Erythroblast (primary cell): ENCODE results near the gene NNAT.
"Not testable (repeated sequence)": the region's sequence is repeated elsewhere in the genome, so short reads cannot be mapped to it uniquely, and the experiment has no call there.

Experiments
- DNase-seq, 2 experiments: peaks; one replicate each; lab custom pipeline; 2025; lab: John Stamatoyannopoulos, UW
- GATA1 ChIP-seq: IDR thresholded peaks from 2 replicates; pipeline ENCODE4 v1.6.1; 2011; ENCODE audit warnings: low read depth, mild to moderate bottlenecking, control low read depth, low read length, moderate library complexity
- POLR2A ChIP-seq: IDR thresholded peaks from 2 replicates; pipeline ENCODE4 v1.6.1; 2011; ENCODE audit warnings: mild to moderate bottlenecking, low read length

NNAT gene, protein sequence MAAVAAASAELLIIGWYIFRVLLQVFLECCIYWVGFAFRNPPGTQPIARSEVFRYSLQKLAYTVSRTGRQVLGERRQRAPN

DNA sequence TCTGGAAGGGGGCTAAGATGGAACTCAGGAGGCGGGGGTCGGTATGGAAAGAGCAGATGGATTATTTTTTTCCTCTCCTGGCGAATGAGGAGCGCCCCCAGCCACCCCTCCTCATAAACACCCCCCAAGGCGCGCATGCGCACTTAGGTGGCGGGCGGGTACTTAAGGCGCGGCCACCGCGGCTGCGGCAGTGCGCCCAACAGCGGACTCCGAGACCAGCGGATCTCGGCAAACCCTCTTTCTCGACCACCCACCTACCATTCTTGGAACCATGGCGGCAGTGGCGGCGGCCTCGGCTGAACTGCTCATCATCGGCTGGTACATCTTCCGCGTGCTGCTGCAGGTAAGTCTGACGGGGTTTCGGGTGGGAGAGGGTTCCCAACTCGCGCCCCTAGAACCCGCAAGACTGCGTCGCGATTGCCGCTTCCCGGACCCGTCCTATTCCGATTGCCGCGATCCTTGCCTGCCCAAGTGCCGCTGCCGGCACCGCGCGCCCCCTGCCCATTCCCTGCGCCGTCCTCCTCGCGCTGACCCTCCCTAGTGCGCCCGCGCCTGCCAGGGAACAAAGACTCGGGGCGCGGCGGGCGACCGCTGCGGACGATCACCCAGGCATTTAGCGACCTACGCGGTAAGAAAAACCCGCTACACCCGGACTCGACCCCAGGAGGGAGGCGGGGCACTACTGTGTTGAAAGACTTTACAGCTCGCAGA lies at the start of gene NNAT:
NNAT (plus strand) TSS at position 190 of the 711 bp plus-strand sequence; CDS start at position 272, 82 bp downstream.
- no peak for TF ChIP-seq POLR2A
- TF ChIP-seq GATA1: no peak
- no peak for DNase-seq

- TF ChIP-seq POLR2A: no peak
- no peak for DNase-seq
Measured at GRCh38 chr20:37471741-37472235, 49.3 kb upstream of the NNAT start.

GRCh38 chr20:37472435-37472834 lies 48.6 kb upstream of the NNAT start:
- not testable (repeated sequence) for DNase-seq

- TF ChIP-seq GATA1: no peak
- TF ChIP-seq POLR2A: no peak
- DNase-seq: no peak
Measured at GRCh38 chr20:37473249-37474000, 47.6 kb upstream of the NNAT start.

DNA sequence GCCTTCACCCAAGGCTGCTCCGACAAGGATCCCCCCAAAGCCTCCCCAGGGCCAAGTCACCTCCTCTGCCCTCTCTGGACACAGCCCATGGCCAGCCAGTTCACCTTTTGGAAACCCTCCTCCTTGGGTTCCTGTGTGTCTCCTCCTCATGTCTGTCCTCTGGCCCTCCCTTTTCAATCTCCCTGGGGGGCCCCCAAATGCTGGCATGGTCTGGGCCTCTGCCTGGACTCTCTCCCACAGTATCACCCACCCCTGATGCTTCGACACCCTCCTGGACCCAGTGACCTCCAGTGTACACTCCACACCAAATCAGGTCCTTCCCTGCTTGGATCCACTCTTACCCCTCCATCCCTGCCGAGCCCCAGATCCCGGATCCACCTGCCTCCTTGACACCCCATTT lies 46.7 kb upstream of the NNAT start:
- no peak for TF ChIP-seq POLR2A
- TF ChIP-seq GATA1: no peak
- no peak for DNase-seq

DNA sequence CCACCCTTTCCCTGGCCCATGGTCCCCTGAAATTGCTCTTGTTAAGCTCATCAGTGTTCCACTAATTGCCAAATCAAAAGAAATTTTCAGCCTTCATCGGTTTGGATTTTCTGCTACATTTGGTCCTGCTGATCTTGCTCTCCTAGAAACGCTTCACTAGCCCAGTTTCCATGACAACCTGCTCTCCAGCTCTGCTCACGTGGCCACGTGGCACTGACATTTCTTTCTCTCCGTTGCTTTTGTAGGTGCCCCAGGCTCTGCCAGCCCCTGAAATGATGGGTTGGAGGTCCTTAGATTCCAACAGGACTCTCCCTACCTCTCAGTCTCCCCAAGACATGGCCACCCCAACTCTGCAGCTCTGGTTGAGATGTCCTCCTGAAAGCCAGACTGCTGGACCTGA lies 45.8 kb upstream of the NNAT start:
- DNase-seq: no peak
- TF ChIP-seq GATA1 (no peak), POLR2A (no peak)

DNA sequence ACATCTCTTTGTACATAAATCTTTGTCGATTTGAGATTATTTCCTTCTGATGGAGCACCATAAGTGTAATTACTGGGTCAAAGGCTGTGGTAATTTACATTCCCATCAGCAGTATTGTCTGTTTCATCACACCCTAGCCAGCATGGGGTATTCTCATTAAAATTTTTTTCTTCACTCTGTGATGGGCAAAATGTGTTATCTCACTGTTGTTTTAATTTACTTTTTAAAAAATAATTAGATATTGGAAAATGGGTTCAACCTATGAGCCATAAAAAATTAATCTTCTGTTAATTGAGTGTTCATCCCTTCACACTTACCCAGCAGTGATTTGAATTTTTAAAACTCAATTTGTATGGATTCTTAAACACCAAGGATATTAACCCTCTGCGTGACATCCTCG lies 44.0 kb upstream of the NNAT start:
- DNase-seq: no peak
- TF ChIP-seq POLR2A (no peak), GATA1 (no peak)

- no peak for TF ChIP-seq GATA1
- TF ChIP-seq POLR2A: no peak
- DNase-seq: no peak
Measured at GRCh38 chr20:37479266-37479665, 41.8 kb upstream of the NNAT start.

GRCh38 chr20:37479925-37480691 lies 40.9 kb upstream of the NNAT start:
- no peak for DNase-seq
- no peak for TF ChIP-seq GATA1
- no peak for TF ChIP-seq POLR2A

GRCh38 chr20:37480919-37481318 lies 40.1 kb upstream of the NNAT start:
- no peak for DNase-seq
- TF ChIP-seq POLR2A (no peak), GATA1 (no peak)

- no peak for TF ChIP-seq POLR2A
- TF ChIP-seq GATA1: no peak
- DNase-seq: peak in 1 of 2 experiments; percentile 28
Measured at GRCh38 chr20:37481610-37482009, 39.4 kb upstream of the NNAT start.

- no peak for DNase-seq
- TF ChIP-seq GATA1: no peak
Measured at GRCh38 chr20:37484331-37484730, 36.7 kb upstream of the NNAT start.

DNA sequence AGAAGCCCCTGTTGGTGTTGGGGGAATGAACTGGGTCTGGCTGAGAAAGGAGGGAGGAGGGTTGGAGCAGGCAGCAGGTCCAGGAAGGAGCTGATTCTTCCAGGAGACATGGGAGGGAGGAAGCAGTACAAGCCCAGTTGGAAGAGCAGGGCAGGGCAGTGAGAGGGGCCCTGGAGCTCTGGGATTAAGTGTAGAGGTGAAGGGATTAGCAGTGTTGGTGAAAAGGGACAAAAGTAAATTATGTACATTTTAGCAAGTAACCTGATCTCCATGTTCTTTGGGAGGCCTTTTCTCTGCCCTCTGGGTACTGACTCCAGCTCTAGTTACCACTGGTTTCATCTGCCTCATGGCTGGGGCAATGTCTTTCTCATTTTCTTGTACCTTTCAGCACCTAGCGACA lies 34.8 kb upstream of the NNAT start:
- not testable (repeated sequence) for DNase-seq
